ENCODE measurements around the gene EVC2.

Gene EVC2

DNA sequence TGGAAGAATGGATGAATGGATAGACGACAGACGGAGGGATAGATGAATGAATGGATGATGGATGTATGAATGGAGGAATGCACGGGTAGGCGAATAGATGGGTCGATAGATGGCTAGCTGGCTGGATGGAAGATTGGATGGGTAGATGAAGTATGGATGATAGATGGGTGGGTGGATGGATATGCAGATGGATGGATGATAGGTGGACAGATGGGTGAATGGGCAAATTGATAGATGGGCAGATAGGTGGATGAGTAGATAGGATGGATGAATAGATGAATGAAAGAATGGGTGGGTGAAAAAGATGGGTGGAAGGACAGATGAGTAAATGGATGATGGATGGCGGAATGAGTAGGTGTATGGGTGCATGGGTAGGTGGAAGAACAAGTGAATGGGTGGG lies 57.3 kb downstream of the EVC2 start:
- in situ Hi-C loops (cut with HindIII; ENCODE audit: low sequenced_read_pairs) = no loop called here
- no peak for DNase-seq (ENCODE audit: low read depth)
- TF ChIP-seq, protein P1, sequence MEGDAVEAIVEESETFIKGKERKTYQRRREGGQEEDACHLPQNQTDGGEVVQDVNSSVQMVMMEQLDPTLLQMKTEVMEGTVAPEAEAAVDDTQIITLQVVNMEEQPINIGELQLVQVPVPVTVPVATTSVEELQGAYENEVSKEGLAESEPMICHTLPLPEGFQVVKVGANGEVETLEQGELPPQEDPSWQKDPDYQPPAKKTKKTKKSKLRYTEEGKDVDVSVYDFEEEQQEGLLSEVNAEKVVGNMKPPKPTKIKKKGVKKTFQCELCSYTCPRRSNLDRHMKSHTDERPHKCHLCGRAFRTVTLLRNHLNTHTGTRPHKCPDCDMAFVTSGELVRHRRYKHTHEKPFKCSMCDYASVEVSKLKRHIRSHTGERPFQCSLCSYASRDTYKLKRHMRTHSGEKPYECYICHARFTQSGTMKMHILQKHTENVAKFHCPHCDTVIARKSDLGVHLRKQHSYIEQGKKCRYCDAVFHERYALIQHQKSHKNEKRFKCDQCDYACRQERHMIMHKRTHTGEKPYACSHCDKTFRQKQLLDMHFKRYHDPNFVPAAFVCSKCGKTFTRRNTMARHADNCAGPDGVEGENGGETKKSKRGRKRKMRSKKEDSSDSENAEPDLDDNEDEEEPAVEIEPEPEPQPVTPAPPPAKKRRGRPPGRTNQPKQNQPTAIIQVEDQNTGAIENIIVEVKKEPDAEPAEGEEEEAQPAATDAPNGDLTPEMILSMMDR (IDR thresholded peaks at IDR 0.05; ENCODE audit: low read depth, low read length, missing control alignments) = no peak
- H3K4me3 ChIP-seq (ENCODE audit: low read depth, low read length) = no peak overlapping the region

DNA sequence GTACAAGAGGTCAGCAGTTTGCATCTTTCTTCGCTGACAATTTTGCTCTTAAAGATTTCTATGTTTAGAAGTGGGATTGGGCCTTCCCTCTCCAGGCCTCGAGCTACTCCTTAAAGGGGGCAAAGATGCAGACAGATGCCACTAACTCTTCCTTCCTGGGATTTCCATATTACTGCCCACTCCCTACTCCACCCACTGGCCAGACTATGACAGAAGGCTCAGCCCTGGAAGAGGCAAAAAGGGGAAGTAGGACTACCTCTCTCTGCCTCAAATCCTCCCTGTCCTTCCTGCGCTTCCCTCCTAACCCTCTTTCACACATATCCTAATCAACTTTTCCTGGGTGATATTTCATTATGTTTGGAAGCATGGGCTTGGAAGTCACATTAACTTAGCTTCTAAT lies 58.3 kb downstream of the EVC2 start:
- H3K4me3 ChIP-seq (ENCODE audit: low read depth, low read length) = no peak overlapping the region
- TF ChIP-seq, protein P1 (IDR thresholded peaks at IDR 0.05; ENCODE audit: low read depth, low read length, missing control alignments) = no peak
- no peak for DNase-seq (ENCODE audit: low read depth)
- in situ Hi-C loops (cut with HindIII; ENCODE audit: low sequenced_read_pairs) = no loop called here

DNA sequence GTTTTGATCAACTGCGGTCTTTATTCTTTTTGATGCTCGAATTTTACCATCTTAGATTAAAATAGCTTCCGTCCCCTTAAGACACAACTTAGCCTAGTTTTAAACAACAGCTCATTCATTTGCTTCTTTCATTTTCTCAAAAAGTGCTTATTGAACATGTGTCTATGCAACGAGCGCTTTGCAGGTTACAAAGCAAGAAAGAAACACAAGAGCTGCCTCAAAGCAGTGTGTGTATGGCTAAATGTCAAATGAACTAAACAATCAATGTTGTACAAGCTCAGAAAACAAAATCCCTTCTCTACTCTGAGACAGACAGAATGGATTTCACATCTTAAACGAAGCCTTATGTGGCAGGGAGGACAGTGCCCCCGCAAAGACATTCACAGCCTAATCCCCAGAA lies 61.0 kb downstream of the EVC2 start:
- H3K4me3 ChIP-seq (ENCODE audit: low read depth, low read length) = no peak overlapping the region
- in situ Hi-C loops (cut with HindIII; ENCODE audit: low sequenced_read_pairs) = no loop called here
- TF ChIP-seq, protein P1 (IDR thresholded peaks at IDR 0.05; ENCODE audit: low read depth, low read length, missing control alignments) = no peak
- no peak for DNase-seq (ENCODE audit: low read depth)

DNA sequence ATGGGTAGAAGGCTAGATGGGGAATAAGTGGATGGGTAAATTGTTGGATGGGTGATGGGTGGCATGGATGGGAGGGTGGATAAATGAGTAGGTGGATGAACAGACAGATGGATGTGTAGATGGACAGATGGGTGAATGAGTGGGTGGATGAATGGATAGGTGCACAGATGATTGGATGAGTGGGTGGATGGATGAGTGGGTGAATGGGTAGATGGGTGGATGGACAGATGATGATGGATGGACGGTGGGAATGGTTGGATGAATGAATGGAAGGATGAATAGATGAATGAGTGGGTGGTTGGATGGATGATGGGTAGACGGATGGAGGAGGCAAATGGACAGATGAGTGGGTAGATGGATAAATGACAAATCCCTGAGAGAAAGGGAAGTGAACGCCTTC lies 68.3 kb downstream of the EVC2 start:
- in situ Hi-C loops (cut with HindIII; ENCODE audit: low sequenced_read_pairs) = no loop called here
- TF ChIP-seq, protein P1 (IDR thresholded peaks at IDR 0.05; ENCODE audit: low read depth, low read length, missing control alignments) = no peak
- no peak for DNase-seq (ENCODE audit: low read depth)
- H3K4me3 ChIP-seq (ENCODE audit: low read depth, low read length) = no peak overlapping the region

DNA sequence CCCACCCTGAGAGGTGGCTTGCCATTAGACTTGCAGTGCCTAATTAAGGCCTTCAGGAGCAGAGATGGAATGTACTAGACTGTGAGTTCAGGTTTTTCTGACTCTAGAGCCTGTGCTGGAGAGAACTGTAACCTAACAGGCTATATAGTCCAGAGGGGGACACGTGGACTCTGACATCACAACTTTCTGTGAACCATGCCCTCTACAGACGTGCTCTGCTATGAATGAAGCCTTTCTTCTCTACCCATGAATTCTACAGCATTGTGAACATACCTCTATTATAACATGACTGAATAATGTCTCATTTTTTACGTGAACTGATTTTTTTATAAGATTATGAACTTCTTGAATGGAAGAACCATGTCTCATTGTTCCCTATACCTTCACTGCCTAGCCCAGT lies 68.8 kb downstream of the EVC2 start:
- in situ Hi-C loops (cut with HindIII; ENCODE audit: low sequenced_read_pairs) = no loop called here
- TF ChIP-seq, protein P1 (IDR thresholded peaks at IDR 0.05; ENCODE audit: low read depth, low read length, missing control alignments) = no peak
- H3K4me3 ChIP-seq (ENCODE audit: low read depth, low read length) = no peak overlapping the region
- DNase-seq (ENCODE audit: low read depth) = no peak

DNA sequence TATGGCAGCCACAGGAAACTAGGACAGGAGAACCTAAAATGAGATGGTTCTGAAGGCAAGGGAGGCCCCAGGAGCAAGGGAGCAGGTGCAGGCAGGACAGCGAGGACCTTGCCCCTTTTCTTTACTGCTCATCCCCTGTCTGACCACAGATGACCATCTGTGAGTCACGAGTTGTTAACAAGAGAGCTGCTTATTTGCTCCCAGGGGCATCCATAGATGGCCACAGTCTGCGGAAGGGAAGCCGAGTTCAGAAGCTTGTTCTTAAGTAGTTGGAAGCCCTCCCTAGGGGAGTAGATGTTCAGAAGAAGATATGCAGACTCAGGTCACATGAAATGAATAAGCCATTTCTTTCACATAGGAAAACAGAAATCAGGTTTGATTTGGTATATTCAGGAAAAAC lies 69.4 kb downstream of the EVC2 start:
- TF ChIP-seq, protein P1 (IDR thresholded peaks at IDR 0.05; ENCODE audit: low read depth, low read length, missing control alignments) = no peak
- in situ Hi-C loops (cut with HindIII; ENCODE audit: low sequenced_read_pairs) = no loop called here
- DNase-seq (ENCODE audit: low read depth) = no peak
- no peak overlapping the region for H3K4me3 ChIP-seq (ENCODE audit: low read depth, low read length)

DNA sequence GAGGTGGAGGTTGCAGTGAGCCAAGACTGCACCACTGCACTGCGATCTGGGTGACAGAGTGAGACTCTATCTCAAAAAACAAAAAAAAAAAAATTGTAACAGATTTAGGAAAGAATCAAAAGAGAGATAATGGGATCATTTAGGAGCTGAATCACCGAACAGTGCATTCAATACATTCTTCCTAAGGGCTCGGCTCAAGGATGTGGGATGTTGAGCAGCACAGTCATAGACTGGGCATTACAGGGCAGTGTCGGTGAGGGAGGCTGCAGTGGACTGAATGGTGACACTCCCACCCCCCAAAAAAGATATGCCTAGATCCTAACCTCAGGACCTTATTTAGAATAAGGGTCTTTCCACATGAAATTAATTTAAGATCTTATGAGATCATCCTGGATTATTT lies 70.0 kb downstream of the EVC2 start:
- H3K4me3 ChIP-seq (ENCODE audit: low read depth, low read length) = no peak overlapping the region
- in situ Hi-C loops (cut with HindIII; ENCODE audit: low sequenced_read_pairs) = no loop called here
- no peak for DNase-seq (ENCODE audit: low read depth)
- TF ChIP-seq, protein P1 (IDR thresholded peaks at IDR 0.05; ENCODE audit: low read depth, low read length, missing control alignments) = no peak
